ENCODE results near the gene WDR4.
"Not testable (repeated sequence)": the region's sequence is repeated elsewhere in the genome, so short reads cannot be mapped to it uniquely, and the experiment has no call there.

The WDR4 gene, protein sequence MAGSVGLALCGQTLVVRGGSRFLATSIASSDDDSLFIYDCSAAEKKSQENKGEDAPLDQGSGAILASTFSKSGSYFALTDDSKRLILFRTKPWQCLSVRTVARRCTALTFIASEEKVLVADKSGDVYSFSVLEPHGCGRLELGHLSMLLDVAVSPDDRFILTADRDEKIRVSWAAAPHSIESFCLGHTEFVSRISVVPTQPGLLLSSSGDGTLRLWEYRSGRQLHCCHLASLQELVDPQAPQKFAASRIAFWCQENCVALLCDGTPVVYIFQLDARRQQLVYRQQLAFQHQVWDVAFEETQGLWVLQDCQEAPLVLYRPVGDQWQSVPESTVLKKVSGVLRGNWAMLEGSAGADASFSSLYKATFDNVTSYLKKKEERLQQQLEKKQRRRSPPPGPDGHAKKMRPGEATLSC

DNA sequence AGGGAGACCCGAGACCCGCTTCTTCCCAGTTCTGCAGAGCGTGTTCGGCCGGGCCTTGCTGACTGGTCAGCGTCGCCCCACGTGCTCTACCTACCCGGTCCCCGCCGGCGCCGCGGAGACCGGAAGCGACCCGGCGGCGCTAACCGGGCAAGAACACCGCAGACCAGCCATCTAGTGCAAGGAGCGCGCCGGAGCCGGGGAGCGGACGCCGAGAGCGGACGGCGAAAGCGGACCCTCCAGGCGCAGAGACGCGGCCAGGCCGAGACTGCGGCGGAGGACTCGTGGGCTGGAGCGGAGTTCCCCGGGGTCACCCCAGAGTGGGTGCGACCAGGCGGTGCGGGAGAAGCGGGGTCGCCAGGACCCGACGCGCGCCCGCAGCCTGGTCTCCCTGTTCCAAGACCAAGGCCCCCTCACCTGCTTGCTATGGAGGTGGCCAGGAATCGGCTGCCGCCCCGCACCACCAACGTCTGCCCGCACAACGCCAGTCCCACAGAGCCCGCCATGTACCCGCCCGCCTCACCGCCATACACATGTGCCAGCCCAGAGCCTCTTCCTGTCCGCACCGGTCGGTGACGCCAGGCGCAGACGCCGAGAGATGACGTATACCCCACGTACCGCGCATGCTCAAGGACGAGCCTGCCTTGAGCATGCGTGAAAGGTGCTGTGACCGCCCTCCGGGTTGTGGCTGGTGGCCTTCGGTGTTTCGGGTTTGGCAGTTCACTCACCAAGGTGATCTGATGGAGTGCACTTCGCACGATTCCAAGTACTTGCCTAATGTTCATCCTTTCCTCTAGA is at the start of gene WDR4:
WDR4 (minus strand) TSS at position 547 of the 795 bp plus-strand sequence; CDS start at position 503, 44 bp downstream.
- peak; percentile 95 for DNase-seq

DNA sequence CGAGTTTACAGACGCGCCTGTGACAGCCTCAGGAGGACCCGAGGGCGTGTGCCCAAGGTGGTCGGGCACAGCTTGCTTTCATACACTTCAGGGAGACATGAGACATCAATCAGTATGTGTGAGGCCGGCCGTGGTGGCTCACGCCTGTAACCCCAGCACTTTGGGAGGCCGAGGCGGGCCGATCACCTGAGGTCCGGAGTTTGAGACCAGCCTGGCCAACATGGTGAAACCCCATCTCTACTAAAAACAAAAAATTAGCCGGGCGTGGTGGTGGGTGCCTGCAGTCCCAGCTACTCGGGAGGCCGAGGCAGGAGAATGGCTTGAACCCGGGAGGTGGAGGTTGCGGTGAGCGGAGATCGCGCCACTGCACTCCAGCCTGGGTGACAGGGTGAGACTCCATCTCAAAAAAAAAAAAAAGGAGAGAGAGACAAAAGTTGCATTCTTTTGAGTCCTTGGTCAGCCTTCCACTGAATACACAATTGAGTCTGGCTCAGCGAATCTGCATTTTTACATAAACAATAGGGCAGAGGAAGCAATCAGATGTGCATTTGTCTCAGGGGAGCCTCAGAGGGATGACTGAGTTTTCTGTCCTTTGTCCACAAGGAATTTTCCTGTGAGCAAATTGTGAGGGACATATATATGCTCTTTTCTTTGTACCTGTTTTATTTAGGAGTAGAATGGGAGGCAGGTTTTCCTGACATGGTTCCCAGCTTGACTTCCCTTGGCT is 48.3 kb upstream of the WDR4 start:
- DNase-seq = not testable (repeated sequence)

- no peak for DNase-seq
Observed at GRCh38 chr21:42925114-42925926, 46.0 kb upstream of the WDR4 start, which contains the start of gene ERVH48-1. ERVH48-1 (minus strand) TSS chr21:42925630; CDS start chr21:42919006, 6,624 bp downstream.

- no peak for DNase-seq
Observed at GRCh38 chr21:42924433-42924751, 45.1 kb upstream of the WDR4 start.

- peak; percentile 83 for DNase-seq
Observed at GRCh38 chr21:42923553-42924432, 44.5 kb upstream of the WDR4 start.

DNA sequence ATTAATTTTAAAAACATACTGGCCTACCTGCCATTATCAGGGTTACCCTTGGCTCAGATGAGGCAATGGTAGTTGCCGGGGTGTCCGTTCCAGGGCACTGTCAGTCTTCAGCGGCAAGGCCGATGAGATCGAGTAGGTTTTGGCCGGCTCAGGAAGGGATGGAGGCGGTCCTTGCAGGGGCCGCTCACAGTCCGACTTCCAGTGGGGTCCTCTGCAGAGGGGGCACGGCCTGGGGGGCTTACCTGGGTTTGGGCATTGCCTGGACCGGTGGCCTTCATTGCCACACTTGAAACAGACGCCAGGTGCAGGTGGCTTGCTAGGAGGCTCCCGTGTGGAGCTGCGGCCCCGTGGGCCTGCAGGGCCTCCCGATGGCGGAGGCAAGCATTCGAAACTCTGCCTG is 43.6 kb upstream of the WDR4 start:
- no peak for DNase-seq

- DNase-seq = no peak
Observed at GRCh38 chr21:42921927-42922326, 42.6 kb upstream of the WDR4 start.

- no peak for DNase-seq
Observed at GRCh38 chr21:42918291-42918690, 39.0 kb upstream of the WDR4 start.

GRCh38 chr21:42913476-42913875 is 34.1 kb upstream of the WDR4 start:
- no peak for DNase-seq

- not testable (repeated sequence) for DNase-seq
Observed at GRCh38 chr21:42911920-42912319, 32.6 kb upstream of the WDR4 start.

DNA sequence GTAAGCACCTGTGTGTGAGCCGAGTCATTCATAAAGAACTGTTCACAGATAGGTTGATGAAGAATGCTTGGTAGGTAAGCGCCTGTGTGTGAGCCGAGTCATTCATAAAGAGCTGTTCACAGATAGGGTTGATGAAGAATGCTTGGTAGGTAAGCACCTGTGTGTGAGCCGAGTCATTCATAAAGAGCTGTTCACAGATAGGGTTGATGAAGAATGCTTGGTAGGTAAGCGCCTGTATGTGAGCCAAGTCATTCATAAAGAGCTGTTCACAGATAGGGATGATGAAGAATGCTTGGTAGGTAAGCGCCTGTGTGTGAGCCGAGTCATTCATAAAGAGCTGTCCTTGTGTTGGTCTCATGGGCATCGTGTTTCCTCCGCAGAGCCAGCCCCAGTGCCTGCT is 29.1 kb upstream of the WDR4 start:
- not testable (repeated sequence) for DNase-seq

DNA sequence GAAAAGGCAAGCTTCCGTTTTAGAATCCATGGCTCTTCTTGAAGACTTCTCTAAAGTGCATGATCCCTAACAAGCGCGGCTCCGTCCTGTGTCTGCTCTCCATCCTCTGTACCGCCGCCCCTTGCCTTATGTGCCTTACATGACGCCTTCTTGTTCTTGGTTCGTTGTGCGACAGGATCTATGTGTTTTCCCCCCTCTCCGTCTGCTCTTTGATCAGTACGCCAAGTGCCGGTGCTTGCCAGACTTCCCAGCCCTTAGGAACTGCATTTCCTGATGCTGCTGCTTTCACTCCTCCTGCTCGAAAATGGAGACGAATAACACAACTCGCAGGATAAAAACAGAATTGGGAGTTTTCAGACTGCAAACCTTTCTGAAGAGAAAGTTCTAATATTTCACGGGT is 26.9 kb upstream of the WDR4 start:
- no peak for DNase-seq

- DNase-seq = no peak
Observed at GRCh38 chr21:42905195-42905594, 25.9 kb upstream of the WDR4 start.

DNA sequence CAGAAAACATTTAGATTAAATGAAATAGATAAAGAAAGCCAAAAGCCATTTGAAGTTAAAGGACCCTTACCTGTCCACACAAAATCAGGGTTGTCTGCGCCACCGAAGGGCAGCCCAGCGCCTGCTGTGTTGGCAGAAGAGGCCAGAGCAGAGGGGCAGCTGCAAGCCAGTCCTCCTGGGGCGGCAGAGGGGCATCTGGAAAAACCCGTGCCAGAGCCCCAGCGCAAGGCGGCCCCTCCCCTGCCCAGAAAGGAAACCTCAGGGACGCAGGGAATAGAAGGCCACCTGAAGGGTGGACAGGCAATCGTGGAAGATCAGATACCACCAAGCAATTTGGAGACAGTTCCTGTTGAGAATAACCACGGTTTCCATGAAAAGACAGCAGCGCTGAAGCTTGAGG is 24.5 kb upstream of the WDR4 start:
- DNase-seq = no peak

DNA sequence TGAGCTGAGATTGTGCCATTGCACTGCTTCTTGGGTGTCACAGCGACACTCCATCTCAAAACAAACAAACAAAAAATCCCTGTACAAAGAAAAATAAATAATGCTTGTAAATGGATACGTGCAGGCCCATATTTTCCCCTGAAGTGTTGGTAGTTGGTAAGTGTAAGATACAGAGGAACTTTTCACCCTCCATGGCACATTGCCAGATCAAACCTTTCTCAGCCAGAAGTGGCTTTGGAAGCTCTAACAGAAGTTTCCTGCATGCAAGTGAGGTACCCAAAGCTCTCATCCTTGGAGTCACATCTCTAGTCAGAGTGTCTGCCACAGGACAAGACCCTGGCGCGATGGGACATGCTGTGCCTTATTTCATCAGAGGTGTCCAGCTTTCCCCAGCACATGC is 21.1 kb upstream of the WDR4 start:
- no peak for DNase-seq

DNA sequence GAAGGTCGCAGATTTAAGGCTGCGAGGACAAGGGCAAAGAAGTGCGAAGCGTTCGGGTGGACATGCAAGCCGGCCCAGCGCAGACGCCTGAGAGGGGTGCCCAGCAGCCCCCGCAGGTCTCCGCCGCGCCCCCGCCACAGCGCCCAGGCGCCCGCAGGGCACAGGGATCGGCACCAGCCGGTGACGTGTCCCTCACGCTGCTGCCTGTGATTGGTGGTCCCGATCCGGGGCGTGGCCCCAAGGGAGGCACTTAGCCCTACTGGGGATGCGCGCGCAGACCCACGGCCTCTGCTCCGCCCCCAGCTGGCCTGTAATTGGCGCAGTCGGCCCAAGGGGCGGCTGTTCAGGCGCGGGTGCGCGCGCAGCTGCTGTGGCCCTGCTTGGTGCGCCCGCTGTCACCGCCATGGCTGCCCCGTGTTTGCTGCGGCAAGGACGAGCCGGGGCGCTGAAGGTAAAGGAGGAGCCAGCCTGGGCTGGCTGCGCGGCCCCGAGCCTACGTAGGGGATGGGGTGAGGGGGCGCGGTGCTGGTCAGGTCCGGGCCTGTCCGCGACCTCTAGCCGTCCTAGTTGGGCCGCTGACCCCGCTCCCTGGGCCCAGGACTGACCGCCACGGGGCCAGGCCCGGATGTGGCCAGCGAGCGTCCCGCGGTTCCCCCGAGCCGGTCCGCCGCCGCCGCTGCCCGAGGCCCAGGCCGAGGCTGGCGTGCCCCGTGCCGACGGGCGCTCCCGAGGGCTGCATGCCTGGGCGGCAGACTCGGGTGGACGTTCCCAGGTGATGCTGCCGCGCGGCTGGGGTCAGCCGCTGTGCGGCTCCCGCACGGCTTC is 13.8 kb upstream of the WDR4 start, which contains the start of gene NDUFV3:
NDUFV3 (plus strand) TSS at position 379 of the 825 bp plus-strand sequence; CDS start at position 404, 25 bp downstream.
- peak; percentile 100 for DNase-seq

GRCh38 chr21:42892582-42892930 is 13.2 kb upstream of the WDR4 start:
- DNase-seq = no peak

- no peak for DNase-seq
Observed at GRCh38 chr21:42887326-42887725, 8.0 kb upstream of the WDR4 start.

DNA sequence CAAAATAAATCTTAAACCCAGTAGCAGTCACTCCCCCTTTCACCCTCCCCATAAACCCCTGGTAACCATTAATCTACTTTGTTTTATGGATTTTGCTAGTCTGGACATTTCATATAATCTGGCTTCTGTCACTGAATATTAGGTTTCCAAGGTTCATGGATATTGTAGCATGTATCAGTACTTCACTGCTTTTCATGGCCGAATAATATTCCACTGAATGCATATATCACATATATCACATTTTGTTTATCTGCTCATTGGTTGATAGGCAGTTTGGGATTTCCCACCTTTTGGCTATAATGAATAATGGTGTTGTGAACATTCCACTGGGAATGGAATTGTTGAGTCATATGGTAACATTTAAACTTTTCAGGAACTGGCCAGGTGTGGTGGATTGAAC is 4.6 kb upstream of the WDR4 start:
- no peak for DNase-seq

DNA sequence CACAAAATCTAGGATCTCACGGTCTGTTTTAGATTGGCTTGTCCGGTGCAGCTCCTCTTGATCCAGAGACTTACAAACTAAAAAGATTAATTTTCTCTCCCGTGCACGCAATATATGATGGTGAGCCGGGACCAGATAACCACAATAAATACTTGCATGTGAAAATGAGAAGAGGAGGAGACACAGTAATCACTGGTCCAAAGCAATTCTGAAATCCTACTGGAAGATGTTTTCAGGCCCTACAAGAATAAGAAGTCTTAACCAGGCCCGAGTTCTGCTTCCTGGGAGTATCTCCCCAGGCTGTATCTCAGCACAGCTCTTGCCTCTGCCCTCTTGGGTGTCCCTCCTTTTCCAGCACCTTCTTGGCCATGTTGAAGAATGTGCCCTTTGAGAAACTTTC is 1.0 kb upstream of the WDR4 start:
- no peak for DNase-seq

DNA sequence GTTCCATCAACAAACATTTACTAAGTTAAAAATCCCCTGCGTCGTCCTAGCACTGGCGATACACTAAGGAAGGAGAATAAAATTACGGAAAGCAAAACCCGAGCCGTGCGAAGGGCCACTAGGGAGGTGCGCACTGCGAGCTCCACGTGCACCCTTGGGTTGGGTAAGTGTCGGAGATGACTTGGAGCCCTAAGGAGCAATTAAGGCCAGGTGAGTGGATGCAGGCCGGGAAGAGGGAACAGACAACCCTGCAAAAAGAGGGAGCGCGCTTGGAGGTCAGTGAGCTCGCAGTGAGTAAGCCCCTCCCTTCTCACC is 704 bp downstream of the WDR4 start:
- no peak for DNase-seq

Measured in GDM1 (cell line).